Effector memory CD8-positive, alpha-beta T cell (primary cell): ENCODE results near the gene PDCD6IP.

Experiments used
- ATAC-seq: fragments of 150-1000 bp; cut with Tn5 transposase; replicated peaks from 2 replicates; pipeline ENCODE4 v1.10.0; 2021; ENCODE audit warnings: mild to moderate bottlenecking, moderate library complexity
- DNase-seq, 3 experiments: peaks; one replicate each; pipeline ENCODE4 v3.0.0; 2021
- H3K27ac Mint-ChIP-seq, 2 donors: one replicate each; pipeline ENCODE4 v1.8.0; 2022; ENCODE audit warnings: mild to moderate bottlenecking in 2 of 2, mixed read lengths in 2 of 2, moderate library complexity in 2 of 2
- H3K27me3 Mint-ChIP-seq, 2 donors: one replicate each; pipeline ENCODE4 v1.8.0; 2022; ENCODE audit warnings: mixed read lengths in 2 of 2
- H3K36me3 Mint-ChIP-seq: one replicate; pipeline ENCODE4 v1.8.0; 2022; ENCODE audit warnings: mild to moderate bottlenecking, moderate library complexity, mixed read lengths; ENCODE audit not compliant: insufficient read depth
- H3K4me1 Mint-ChIP-seq, 2 donors: one replicate each; pipeline ENCODE4 v1.8.0; 2022; ENCODE audit warnings: low read depth in 2 of 2, mixed read lengths in 2 of 2
- H3K4me3 Mint-ChIP-seq, 2 donors: one replicate each; pipeline ENCODE4 v1.8.0; 2022; ENCODE audit warnings: mild to moderate bottlenecking in 2 of 2, mixed read lengths in 2 of 2, moderate library complexity in 2 of 2
- H3K9me3 Mint-ChIP-seq, 2 donors: one replicate each; pipeline ENCODE4 v1.8.0; 2022; ENCODE audit warnings: mixed read lengths in 2 of 2

PDCD6IP gene

DNA sequence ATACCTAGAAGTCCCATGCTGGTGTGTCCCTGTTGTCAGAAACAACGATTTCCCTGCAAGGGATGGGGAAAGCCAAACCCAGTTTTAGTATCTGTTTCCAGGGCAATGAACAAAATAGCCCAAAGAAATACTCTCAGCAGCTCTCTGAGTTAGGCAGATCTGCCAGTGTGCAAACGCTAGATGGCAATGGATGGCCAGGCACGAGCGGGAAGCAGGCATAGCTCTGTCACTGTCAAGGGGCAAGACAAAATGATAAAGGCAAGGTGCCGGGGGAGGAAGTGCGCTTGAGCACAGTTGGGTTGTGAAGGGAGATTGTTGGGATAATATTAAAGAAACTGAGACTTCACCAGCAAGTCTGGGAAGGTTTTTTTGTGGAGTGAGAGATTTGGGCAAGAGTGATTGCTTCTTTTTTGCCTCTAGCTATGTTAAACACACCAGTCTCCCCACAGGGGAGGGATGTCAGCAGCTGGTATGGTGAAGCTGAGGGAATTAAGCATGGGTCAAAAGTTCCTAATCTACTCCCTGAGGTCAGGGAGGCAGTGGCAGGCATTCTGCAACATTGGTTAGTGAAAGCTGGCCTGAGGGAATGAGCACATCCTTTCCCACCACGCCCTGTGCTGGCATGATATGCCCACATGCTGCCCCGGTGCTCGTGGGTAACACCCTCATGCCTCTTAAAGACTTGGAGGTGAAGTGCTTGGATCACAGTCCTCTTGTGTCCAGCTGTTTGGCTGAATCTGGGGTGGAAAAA, 117.5 kb downstream of the PDCD6IP start:
- no peaks in the 10 kb centered on the region for H3K9me3 Mint-ChIP-seq
- no peak for ATAC-seq
- no peak overlapping the region for H3K27ac Mint-ChIP-seq
- DNase-seq: no peak
- H3K4me1 Mint-ChIP-seq: peaks cover 4 to 5% of the 10 kb centered on the region in 2 donors
- no peaks in the 10 kb centered on the region for H3K36me3 Mint-ChIP-seq
- no peak overlapping the region for H3K4me3 Mint-ChIP-seq
- peaks cover 11 to 16% of the 10 kb centered on the region in 2 donors for H3K27me3 Mint-ChIP-seq

DNA sequence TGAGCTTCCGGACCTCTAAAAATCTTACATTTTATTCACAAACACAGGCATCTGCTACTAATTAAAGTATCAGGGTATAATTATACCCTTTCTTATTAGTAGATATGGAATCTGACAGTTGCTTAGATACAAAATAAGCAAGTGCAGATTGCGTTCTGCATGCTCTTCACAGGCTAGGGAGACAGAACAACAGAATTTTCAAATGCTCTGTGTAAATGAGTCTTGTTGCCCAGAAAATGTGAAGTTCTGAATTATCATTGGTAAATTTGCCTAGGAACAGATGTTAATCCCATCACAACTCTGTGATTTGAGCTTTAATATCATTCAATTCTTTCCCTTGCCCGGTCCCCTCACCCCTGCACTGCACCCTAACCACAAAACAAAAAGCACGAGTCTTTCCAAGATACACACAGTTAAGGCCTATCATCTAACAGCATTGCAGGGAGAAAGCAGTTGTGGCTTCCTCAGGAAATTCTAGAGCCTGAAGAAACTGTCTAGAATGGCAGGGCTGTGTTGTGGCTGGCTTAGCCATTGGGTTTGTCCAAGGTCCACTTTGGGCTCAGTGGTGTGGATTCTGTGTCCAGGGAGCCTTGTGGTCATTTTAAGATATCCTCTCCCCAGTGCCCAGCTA, 119.8 kb downstream of the PDCD6IP start:
- H3K4me1 Mint-ChIP-seq: peaks cover 4 to 5% of the 10 kb centered on the region in 2 donors
- ATAC-seq: no peak
- no peaks in the 10 kb centered on the region for H3K36me3 Mint-ChIP-seq
- H3K4me3 Mint-ChIP-seq: no peak overlapping the region
- no peaks in the 10 kb centered on the region for H3K9me3 Mint-ChIP-seq
- no peak for DNase-seq
- no peak overlapping the region for H3K27ac Mint-ChIP-seq
- H3K27me3 Mint-ChIP-seq: peaks cover 11 to 16% of the 10 kb centered on the region in 2 donors
